ENCODE measurements around the gene GDF7. TPM values are rescaled to one million over a fixed set of nuclear protein-coding genes. Genes with fewer than 3 reads are reported as not detected.

Gene GDF7
- total and polyA plus RNA-seq, 4 donors, result 0.89 to 7.2 (median 3.3) TPM

DNA sequence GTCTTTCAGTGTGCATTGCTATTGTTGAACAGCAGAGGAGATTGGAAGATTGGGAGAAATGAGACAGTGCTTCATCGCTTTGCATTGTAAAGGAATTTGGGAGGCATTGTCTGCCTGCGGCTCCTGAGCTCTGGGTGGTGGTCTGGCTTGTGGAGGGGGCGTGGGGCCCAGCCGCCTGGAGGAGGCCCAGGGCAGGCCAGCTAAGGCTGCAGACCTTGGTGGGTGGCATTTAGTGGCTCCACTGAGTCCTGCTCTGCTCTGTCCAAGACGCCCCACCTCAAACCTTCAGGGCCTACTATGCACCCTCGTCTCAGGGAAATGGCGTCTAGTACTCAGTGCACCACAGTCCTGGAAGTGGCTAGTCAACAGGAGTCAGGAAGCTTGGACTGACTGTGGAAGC is 10.4 kb upstream of the GDF7 start:
- H3K36me3 ChIP-seq (ENCODE audit: control insufficient read depth in 4 of 4, insufficient read depth in 3 of 4, low read depth in 1 of 4, low read length in 3 of 4), result no peaks in the 10 kb centered on the region
- H3K4me1 ChIP-seq (ENCODE audit: control insufficient read depth in 4 of 4, insufficient read depth in 4 of 4, low read length in 3 of 4), result peaks cover 0 to 3% (median 1%) of the 10 kb centered on the region in 4 donors

DNA sequence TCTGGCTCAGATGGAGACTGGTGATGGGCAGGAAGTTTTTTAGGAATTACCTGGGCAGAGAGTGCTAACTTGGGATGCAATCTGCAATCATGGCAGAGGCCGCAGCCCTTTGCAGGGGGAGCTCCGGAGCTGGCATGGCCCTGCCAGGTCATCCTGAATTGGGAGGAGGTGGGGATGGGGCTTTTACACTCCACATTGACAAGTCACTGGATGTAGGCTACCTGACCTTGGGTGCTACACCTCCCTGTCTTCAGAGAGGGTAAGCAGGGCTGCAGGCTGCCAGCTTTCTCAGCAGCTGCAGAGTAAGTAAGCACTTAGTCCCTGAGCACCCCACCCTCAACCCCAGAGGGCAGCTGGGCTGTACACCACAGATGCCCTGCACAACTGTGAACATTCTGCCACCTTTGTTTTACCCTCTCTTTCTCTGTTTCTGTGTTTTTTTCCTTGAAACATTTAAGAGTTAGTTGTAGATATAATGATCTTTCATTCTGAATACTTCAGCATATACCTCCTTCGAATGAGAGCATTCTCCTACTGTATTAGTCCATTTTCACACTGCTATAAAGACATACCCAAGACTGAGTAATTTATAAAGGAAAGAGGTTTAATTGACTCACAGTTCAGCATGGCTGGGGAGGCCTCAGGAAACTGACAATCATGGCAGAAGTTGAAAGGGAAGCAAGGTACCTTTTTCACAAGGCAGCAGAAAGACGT is 9.3 kb upstream of the GDF7 start:
- TF ChIP-seq, protein P1, sequence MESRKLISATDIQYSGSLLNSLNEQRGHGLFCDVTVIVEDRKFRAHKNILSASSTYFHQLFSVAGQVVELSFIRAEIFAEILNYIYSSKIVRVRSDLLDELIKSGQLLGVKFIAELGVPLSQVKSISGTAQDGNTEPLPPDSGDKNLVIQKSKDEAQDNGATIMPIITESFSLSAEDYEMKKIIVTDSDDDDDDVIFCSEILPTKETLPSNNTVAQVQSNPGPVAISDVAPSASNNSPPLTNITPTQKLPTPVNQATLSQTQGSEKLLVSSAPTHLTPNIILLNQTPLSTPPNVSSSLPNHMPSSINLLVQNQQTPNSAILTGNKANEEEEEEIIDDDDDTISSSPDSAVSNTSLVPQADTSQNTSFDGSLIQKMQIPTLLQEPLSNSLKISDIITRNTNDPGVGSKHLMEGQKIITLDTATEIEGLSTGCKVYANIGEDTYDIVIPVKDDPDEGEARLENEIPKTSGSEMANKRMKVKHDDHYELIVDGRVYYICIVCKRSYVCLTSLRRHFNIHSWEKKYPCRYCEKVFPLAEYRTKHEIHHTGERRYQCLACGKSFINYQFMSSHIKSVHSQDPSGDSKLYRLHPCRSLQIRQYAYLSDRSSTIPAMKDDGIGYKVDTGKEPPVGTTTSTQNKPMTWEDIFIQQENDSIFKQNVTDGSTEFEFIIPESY (IDR thresholded peaks at IDR 0.05), result no peak
- TF ChIP-seq GABPA (IDR thresholded peaks at IDR 0.05 in 1 of 2, conservative IDR thresholded peaks at IDR 0.05 in 1 of 2) (no peak), NR2F2 (IDR thresholded peaks at IDR 0.05) (no peak), RXRA (IDR thresholded peaks at IDR 0.05) (no peak), FOXA2 (IDR thresholded peaks at IDR 0.05) (no peak), EGR1 (IDR thresholded peaks at IDR 0.05; ENCODE audit: low read depth in 2 of 2) (no peak)
- TF ChIP-seq, protein P2, sequence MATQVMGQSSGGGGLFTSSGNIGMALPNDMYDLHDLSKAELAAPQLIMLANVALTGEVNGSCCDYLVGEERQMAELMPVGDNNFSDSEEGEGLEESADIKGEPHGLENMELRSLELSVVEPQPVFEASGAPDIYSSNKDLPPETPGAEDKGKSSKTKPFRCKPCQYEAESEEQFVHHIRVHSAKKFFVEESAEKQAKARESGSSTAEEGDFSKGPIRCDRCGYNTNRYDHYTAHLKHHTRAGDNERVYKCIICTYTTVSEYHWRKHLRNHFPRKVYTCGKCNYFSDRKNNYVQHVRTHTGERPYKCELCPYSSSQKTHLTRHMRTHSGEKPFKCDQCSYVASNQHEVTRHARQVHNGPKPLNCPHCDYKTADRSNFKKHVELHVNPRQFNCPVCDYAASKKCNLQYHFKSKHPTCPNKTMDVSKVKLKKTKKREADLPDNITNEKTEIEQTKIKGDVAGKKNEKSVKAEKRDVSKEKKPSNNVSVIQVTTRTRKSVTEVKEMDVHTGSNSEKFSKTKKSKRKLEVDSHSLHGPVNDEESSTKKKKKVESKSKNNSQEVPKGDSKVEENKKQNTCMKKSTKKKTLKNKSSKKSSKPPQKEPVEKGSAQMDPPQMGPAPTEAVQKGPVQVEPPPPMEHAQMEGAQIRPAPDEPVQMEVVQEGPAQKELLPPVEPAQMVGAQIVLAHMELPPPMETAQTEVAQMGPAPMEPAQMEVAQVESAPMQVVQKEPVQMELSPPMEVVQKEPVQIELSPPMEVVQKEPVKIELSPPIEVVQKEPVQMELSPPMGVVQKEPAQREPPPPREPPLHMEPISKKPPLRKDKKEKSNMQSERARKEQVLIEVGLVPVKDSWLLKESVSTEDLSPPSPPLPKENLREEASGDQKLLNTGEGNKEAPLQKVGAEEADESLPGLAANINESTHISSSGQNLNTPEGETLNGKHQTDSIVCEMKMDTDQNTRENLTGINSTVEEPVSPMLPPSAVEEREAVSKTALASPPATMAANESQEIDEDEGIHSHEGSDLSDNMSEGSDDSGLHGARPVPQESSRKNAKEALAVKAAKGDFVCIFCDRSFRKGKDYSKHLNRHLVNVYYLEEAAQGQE (IDR thresholded peaks at IDR 0.05), result no peak
- TF ChIP-seq, protein P3, sequence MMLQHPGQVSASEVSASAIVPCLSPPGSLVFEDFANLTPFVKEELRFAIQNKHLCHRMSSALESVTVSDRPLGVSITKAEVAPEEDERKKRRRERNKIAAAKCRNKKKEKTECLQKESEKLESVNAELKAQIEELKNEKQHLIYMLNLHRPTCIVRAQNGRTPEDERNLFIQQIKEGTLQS (IDR thresholded peaks at IDR 0.05), result no peak
- TF ChIP-seq, protein P4, sequence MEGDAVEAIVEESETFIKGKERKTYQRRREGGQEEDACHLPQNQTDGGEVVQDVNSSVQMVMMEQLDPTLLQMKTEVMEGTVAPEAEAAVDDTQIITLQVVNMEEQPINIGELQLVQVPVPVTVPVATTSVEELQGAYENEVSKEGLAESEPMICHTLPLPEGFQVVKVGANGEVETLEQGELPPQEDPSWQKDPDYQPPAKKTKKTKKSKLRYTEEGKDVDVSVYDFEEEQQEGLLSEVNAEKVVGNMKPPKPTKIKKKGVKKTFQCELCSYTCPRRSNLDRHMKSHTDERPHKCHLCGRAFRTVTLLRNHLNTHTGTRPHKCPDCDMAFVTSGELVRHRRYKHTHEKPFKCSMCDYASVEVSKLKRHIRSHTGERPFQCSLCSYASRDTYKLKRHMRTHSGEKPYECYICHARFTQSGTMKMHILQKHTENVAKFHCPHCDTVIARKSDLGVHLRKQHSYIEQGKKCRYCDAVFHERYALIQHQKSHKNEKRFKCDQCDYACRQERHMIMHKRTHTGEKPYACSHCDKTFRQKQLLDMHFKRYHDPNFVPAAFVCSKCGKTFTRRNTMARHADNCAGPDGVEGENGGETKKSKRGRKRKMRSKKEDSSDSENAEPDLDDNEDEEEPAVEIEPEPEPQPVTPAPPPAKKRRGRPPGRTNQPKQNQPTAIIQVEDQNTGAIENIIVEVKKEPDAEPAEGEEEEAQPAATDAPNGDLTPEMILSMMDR (IDR thresholded peaks at IDR 0.05; ENCODE audit: low read depth, low read length, missing input control), result no peak
- Histone ChIP-seq H3K9me3 (ENCODE audit: control insufficient read depth in 4 of 4, low read length in 3 of 4) (no peaks in the 10 kb centered on the region), H3K9ac (ENCODE audit: low read depth in 1 of 2, low read length in 2 of 2) (no peak overlapping the region), H3K36me3 (ENCODE audit: control insufficient read depth in 4 of 4, insufficient read depth in 3 of 4, low read depth in 1 of 4, low read length in 3 of 4) (no peaks in the 10 kb centered on the region), H3K4me1 (ENCODE audit: control insufficient read depth in 4 of 4, insufficient read depth in 4 of 4, low read length in 3 of 4) (peaks cover 0 to 3% (median 0%) of the 10 kb centered on the region in 4 donors), H3K27ac (ENCODE audit: low read depth in 1 of 2, low read length in 2 of 2) (no peak overlapping the region), H3K27me3 (ENCODE audit: control insufficient read depth in 4 of 4, insufficient read depth in 4 of 4, low read length in 3 of 4) (no peaks in the 10 kb centered on the region), H3K4me3 (ENCODE audit: low read depth in 1 of 3, low read length in 3 of 3) (no peak overlapping the region)
- no peak for DNase-seq (ENCODE audit: low spot score)
- 74% methylated on average over 4 of the region's 4 CpGs for WGBS

More for the DNA sequence above, 10.4 kb upstream of the GDF7 start:
- 92% methylated on average over 7 of the region's 7 CpGs for WGBS
- no peak for TF ChIP-seq EGR1 (IDR thresholded peaks at IDR 0.05; ENCODE audit: low read depth in 2 of 2)
- no peak for TF ChIP-seq FOXA2 (IDR thresholded peaks at IDR 0.05)
- no peak for TF ChIP-seq NR2F2 (IDR thresholded peaks at IDR 0.05)
- TF ChIP-seq, protein P5, sequence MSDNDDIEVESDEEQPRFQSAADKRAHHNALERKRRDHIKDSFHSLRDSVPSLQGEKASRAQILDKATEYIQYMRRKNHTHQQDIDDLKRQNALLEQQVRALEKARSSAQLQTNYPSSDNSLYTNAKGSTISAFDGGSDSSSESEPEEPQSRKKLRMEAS (IDR thresholded peaks at IDR 0.05), result no peak
- H3K9ac ChIP-seq (ENCODE audit: low read depth in 1 of 2, low read length in 2 of 2), result no peak overlapping the region
- no peaks in the 10 kb centered on the region for H3K27me3 ChIP-seq (ENCODE audit: control insufficient read depth in 4 of 4, insufficient read depth in 4 of 4, low read length in 3 of 4)
- no peaks in the 10 kb centered on the region for H3K9me3 ChIP-seq (ENCODE audit: control insufficient read depth in 4 of 4, low read length in 3 of 4)
- no peak for DNase-seq (ENCODE audit: low spot score)
- no peak overlapping the region for H3K4me3 ChIP-seq (ENCODE audit: low read depth in 1 of 3, low read length in 3 of 3)
- no peak overlapping the region for H3K27ac ChIP-seq (ENCODE audit: low read depth in 1 of 2, low read length in 2 of 2)
